ENCODE results near the gene KNL1. TPM values are rescaled to one million over a fixed set of nuclear protein-coding genes. Genes with fewer than 3 reads are reported as not detected.

The KNL1 gene
- total and polyA plus RNA-seq, 12 donors, result 0.13 to 7.9 (median 1.4) TPM

DNA sequence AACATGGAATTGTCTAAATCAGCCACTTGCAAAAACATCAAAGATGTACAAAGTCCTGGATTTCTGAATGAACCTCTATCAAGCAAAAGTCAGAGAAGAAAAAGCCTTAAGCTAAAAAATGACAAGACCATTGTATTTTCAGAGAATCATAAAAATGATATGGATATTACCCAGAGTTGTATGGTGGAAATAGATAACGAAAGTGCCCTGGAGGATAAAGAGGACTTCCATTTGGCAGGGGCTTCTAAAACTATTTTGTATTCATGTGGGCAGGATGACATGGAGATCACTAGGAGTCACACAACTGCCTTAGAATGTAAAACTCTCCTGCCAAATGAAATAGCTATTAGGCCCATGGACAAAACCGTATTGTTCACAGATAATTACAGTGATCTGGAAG lies 29.3 kb downstream of the KNL1 start:
- no peak for TF ChIP-seq POLR2A (IDR thresholded peaks at IDR 0.05)
- TF ChIP-seq, protein P1, sequence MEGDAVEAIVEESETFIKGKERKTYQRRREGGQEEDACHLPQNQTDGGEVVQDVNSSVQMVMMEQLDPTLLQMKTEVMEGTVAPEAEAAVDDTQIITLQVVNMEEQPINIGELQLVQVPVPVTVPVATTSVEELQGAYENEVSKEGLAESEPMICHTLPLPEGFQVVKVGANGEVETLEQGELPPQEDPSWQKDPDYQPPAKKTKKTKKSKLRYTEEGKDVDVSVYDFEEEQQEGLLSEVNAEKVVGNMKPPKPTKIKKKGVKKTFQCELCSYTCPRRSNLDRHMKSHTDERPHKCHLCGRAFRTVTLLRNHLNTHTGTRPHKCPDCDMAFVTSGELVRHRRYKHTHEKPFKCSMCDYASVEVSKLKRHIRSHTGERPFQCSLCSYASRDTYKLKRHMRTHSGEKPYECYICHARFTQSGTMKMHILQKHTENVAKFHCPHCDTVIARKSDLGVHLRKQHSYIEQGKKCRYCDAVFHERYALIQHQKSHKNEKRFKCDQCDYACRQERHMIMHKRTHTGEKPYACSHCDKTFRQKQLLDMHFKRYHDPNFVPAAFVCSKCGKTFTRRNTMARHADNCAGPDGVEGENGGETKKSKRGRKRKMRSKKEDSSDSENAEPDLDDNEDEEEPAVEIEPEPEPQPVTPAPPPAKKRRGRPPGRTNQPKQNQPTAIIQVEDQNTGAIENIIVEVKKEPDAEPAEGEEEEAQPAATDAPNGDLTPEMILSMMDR (IDR thresholded peaks at IDR 0.05), result no peak
- Histone ChIP-seq H3K4me3 (no peak overlapping the region), H3K27me3 (no peaks in the 10 kb centered on the region), H3K4me1 (replicated peaks in 1 of 2) (no peaks in the 10 kb centered on the region), H3K9me3 (replicated peaks in 1 of 3) (no peaks in the 10 kb centered on the region), H3K27ac (no peak overlapping the region), H3K36me3 (replicated peaks in 1 of 2) (no peaks in the 10 kb centered on the region)
- DNase-seq, result no peak
- intact Hi-C loops (cut with DNase I), result no loop called here
- whole genome bisulfite sequencing, 4 donors, result 77 to 94% (median 89%) methylated on average over 2 of the region's 2 CpGs

DNA sequence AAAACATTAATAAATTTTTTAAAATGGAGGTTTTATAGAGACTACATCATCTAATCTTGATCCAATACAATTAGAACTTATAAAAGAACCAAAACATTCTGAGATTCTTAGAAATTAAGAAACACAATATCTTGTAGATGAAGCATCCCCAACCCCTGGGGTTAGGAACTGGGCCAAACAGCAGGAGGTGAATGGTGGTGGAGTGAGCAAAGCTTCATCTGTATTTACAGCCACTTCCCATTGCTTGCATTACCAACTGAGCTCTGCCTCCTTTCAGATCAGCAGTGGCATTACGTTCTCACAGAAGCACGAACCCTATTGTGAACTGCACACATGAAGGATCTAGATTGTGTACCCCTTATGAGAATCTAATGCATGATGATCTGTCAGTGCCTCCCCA lies 36.3 kb downstream of the KNL1 start:
- Histone ChIP-seq H3K4me1 (replicated peaks in 1 of 2) (no peaks in the 10 kb centered on the region), H3K27me3 (no peaks in the 10 kb centered on the region), H3K36me3 (replicated peaks in 1 of 2) (no peaks in the 10 kb centered on the region), H3K9me3 (replicated peaks in 1 of 3) (no peaks in the 10 kb centered on the region), H3K27ac (no peak overlapping the region), H3K4me3 (no peak overlapping the region)
- DNase-seq, result no peak
- intact Hi-C loops (cut with DNase I), result no loop called here
- 91 to 100% (median 94%) methylated on average over 2 of the region's 2 CpGs for WGBS, 4 donors
- TF ChIP-seq, protein P1 (IDR thresholded peaks at IDR 0.05), result no peak
- TF ChIP-seq POLR2A (IDR thresholded peaks at IDR 0.05), result no peak

DNA sequence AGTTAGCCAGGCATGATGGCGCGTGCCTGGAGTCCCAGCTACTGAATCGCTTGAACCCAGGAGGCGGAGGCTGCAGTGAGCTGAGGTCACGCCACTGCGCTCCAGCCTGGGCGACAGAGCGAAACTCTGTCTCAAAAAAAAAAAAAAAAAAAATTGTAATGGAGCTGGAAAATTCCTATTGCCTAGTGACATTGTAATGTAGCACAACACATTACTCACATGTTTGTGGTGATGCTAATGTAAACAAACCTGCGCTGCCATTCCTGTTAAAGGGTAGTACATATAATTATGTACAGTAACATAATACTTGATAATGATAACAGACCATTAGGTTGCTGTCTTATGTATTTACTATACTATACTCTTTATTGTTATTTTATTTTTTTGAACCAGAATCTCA lies 39.1 kb downstream of the KNL1 start:
- DNase-seq, result no peak
- no peaks in the 10 kb centered on the region for H3K27me3 ChIP-seq
- intact Hi-C loops (cut with DNase I), result no loop called here
- H3K4me3 ChIP-seq, result no peak overlapping the region
- no peaks in the 10 kb centered on the region for H3K4me1 ChIP-seq (replicated peaks in 1 of 2)
- no peaks in the 10 kb centered on the region for H3K9me3 ChIP-seq (replicated peaks in 1 of 3)
- TF ChIP-seq POLR2A (IDR thresholded peaks at IDR 0.05), result no peak
- TF ChIP-seq, protein P1 (IDR thresholded peaks at IDR 0.05), result no peak
- H3K36me3 ChIP-seq (replicated peaks in 1 of 2), result no peaks in the 10 kb centered on the region
- 91 to 100% (median 98%) methylated on average over 9 of the region's 9 CpGs for WGBS, 4 donors
- H3K27ac ChIP-seq, result no peak overlapping the region

DNA sequence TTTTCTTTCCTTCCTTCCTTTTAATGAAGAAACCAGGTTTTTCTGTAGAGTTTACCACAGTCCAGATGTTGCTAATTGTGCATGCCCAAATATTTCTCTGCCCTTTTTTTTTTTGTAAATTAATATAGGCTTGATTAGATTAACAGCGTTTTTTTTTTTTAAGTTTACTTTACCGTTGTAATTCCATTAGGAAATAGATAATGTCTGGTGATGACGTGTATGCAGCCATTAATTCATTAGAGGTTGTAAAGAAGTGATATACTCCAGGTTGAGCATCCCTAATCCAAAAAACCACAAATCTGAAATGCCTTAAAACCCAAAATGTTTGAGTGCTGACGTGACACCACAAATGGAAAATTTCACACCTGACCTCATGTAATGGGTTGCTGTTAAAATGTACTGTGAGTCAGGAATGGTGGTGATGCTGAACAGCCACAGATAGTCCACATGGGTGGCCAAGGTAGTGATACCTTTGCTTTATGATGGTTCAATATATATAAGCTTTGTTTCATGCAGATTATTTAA lies 43.2 kb downstream of the KNL1 start:
- H3K4me3 ChIP-seq, result no peak overlapping the region
- no peak for TF ChIP-seq POLR2A (IDR thresholded peaks at IDR 0.05)
- TF ChIP-seq, protein P1 (IDR thresholded peaks at IDR 0.05), result no peak
- DNase-seq, result no peak
- no peaks in the 10 kb centered on the region for H3K4me1 ChIP-seq (replicated peaks in 1 of 2)
- WGBS, 4 donors, result 86 to 90% (median 87%) methylated on average over 4 of the region's 4 CpGs
- H3K27ac ChIP-seq, result no peak overlapping the region
- H3K36me3 ChIP-seq (replicated peaks in 1 of 2), result no peaks in the 10 kb centered on the region
- H3K9me3 ChIP-seq (replicated peaks in 1 of 3), result no peaks in the 10 kb centered on the region
- intact Hi-C loops (cut with DNase I), result no loop called here
- no peaks in the 10 kb centered on the region for H3K27me3 ChIP-seq
